HG03457 (cell line): ENCODE results near the gene DNAI2.
"Not testable (repeated sequence)": the region's sequence is repeated elsewhere in the genome, so short reads cannot be mapped to it uniquely, and the experiment has no call there.

ENCODE experiments used
- ATAC-seq: cut with Tn5 transposase; IDR thresholded peaks from one replicate; pipeline ENCODE4 v1.9.1; 2021; ENCODE audit warnings: moderate number of reproducible peaks; ENCODE audit not compliant: unreplicated experiment

The DNAI2 gene

DNA sequence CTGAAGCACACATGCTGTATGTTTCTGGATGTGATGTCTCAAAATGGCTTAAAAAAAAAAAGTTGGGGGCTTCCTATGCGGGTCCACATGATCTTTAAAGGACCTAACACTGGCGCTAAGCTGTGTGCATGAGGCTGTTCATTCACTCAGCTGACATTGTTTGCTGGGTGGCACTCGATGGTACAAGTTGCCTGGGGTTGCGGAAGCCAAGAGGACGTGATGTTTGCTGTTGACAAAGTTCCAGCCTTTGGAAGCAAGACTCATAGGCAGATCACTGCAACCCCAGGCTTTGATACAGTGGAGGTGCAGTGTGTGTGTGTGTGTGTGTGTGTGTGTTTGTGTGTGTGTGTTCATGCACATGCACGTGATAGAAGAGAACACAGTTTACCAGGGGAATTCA lies 29.5 kb upstream of the DNAI2 start:
- ATAC-seq, result no peak

DNA sequence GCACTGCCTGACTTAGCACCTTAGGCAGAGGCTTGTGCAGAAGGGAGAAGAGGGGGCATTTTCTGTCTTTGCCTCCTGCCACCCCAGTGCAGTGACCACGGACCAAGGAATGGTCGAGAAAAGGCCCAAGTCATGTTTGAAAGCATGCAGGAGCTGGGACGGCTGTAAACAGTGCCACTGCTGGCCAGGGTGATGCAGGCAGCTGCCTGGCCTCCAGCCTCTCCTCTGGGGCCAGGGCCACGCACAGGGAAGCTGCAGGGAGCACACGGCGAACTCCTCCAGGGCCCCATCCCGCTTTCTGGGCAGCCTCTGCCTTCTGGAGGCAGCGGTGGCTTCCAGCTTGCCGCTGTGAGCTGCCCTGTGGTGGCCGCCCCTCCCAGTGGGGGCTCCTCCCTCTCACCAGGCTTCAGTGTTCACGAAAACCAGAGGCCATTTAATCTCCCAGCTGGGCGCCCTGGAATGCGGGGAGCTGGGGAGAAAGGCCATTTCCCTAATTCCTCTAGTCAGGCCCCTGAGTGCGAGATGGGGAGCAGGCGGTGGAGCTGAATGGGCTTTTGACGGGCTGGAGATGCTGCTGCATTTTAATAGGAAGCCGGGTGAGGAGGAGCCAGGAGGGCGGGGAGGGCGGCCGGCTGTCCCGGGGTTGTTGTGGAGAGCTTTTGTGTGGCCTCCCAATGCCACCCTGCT lies 28.7 kb upstream of the DNAI2 start:
- no peak for ATAC-seq

DNA sequence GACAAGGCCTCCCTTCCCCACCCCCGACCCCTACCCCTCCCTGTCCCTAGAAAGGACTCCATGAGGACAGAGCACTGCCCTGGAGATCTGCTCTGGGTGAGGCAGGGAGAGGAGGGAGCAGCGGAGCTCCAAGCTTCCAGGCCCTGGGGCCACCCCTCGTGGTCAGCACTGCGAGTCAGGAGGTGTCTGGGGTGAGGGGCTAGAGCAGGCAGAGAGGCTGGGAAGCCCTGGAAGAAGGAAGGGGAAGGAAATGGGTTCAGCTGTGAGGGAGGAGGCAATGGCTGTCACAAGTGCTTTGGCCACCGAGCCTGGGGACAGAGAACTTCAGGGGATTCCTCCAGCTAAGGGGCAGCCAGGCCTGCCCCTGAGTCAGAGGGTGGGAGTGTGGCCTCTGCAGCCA lies 28.2 kb upstream of the DNAI2 start:
- ATAC-seq, result no peak

DNA sequence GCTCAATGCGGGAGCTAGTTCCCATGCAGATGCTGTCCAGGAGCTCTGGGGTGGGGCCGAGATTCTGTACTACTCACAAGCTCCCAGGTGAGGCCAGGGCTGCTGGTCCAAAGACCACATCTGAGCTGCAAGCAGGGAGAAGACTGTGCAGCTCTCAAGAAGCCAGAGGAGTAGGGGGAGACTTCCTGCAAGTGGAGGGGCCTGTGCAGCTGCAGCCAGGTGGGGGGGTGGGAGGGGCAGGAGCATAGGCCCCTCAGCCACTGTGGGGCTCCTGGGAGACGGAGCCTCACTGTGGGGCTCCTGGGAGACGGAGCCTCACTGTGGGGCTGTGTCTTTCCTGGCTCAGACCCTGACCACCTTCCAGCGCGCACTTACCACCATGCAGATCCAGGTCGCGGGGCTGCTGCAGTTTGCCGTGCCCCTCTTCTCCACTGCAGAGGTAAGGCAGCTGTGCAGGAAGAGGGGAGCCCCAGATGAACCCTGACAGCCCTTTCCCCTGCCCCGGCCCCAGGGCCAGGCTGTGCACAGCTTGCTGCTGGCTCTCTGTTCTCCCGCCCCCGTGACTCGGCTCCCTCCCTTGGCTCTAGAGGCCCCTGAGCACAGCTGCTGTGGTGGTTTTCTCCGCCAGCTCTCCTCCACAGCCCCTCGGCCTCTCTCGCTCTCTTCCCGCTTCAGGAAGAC lies 24.3 kb upstream of the DNAI2 start:
- no peak for ATAC-seq

DNA sequence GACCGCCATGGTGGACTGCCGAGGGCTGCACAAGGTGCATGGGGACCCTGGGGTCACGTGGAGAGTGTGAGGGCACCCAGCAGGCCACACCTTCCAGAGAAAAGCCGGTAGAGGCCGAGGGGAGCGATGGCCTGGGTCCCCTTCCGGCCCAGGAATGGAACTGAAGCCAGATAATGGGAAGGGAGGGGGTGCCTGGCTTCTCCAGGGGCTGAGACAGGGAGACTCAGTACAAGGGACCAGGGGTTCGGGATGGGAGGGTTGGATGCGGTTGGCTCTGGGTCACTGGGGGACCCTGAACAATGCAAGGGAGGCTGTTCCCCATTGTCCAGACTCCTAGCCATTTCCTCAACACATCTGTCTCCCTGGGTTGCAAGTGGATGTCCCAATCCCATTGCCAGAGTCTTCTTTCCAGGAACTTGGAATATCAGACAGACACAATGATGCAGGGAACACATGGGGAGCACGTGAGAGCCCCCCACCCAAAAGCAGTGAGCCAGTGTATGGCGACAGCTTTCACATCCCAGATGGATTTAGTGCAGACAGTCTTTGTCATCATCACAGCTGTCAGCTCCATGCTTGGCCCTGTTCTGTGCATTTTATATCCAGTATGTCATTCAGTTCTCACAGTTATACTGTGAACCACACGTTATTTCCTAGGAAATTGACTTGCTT lies 23.6 kb upstream of the DNAI2 start:
- no peak for ATAC-seq

DNA sequence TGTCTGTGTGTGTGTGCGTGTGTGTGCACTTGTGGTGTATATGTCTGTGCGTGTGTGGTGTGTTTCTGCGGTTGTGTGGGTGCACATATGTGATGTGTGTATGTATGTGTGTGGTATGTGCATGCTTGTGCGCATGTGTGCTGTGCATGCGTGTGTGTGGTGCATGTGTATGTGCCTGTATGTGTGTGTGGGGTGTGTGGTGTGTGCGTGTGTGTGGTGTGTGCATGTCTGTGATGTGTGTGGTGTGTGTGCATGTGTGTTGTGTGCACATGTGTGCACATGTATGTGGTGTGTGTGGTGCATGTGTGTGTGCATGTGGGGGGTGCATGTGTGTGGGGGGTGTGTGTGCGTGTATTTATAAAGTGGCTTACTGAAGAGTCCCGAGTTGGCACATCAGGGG lies 23.0 kb upstream of the DNAI2 start:
- ATAC-seq, result no peak

DNA sequence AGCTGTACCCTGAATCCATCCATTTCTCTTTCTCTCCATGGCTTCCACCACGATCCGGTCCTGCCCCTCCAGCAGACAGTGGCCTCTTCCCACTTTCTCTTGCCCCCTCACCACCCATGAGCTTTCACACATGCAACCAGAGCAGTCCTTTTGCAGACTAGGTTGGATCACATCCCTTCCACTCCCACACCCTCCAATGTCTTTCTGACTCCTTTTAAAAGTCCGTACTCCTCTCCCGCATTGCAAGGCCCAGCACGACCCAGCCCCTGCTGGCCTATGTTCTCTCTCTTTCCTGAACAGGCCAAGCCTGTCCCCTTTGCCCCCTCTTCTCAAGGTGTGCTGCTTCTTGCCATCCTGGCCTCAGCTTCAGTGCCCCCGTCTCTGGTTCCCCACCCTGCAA lies 22.5 kb upstream of the DNAI2 start:
- no peak for ATAC-seq

DNA sequence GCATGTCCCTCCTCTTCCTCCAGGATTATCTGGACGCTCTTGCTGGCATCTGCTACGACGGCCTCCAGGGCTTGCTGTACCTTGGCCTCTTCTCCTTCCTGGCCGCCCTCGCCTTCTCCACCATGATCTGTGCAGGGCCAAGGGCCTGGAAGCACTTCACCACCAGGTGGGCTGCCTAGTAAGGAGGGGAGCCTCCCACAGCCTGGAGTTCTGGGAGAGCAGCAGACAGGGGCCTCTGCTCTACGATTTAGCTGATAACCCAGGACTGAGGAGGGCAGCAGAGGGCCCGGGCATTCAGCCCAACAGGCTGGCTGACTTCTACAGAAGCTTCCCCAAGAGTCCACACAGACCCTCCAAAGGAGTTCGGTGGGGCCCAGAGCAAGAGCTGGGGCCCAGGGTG lies 21.8 kb upstream of the DNAI2 start:
- ATAC-seq, result no peak

DNA sequence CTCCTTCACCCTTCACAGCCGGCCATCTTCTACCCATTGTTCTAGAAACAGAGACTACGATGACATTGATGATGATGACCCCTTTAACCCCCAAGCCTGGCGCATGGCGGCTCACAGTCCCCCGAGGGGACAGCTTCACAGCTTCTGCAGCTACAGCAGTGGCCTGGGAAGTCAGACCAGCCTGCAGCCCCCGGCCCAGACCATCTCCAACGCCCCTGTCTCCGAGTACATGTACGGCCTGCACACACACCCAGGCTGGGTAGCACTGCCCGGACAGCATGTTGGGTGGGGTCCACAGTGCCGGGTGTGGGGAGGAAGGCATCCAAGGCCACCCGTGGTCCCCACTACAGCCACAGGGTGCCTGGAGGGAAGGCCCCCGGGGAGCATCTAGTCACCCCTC lies 21.0 kb upstream of the DNAI2 start:
- ATAC-seq, result no peak

DNA sequence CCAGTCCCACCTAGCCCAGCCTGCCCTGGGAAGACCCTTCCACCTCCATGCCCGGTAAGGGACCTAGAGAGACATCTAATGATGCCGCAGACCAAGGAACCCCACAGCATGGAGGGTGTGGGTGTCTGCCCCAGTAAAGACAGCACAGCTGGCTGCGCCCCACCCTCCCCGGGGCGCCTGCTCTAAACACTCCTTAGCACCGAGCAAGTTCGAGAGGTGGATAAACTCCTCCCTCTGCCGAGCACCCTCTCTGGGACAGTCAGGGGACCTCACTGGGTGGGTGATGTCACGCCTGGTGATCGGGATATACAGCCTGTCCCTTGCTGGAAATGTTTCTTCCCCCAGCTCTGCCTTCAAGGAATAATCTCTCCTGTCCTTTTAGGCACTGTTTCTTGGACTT lies 16.7 kb upstream of the DNAI2 start:
- ATAC-seq, result no peak

DNA sequence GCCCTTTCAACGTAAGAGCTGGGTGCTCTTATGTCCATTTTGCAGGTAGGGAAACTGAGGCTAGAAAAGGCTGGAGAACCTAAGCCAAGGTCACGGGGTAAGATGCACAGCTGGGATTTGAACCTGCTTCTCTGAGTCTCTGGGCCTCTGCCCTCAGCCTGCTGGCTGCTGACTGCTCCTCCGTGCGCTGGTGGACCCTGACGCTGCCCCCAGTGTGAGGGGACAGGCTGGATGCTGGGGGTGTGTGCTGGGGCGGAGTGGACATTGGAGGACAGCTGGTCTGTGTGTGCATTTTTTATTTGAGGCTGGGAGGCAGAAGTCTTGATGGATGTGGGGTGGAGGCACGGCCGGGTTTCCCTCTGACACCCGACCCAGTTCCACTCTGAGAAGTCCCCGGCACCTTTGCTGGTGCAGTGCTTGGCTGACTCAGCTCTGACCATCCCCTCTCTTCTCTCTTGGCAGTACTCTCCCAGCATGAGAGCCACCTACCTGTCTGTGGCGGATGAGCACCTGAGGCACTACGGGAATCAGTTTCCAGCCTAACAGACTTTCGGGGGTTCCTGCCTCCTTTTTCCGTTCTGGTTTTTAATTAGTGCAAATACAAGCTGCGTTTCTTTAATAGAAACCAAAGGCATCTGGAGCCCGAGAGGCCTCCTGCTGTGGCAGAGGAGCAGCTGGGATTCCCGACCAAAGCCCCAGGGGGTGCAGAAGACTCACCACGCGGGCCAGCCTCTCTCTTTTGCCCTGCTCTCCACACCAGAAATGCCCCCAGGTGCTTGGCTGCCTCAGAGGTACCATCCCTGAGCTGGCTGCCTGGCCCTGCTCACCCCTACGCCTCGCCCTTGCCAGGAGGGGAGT lies 14.1 kb upstream of the DNAI2 start:
- no peak for ATAC-seq

DNA sequence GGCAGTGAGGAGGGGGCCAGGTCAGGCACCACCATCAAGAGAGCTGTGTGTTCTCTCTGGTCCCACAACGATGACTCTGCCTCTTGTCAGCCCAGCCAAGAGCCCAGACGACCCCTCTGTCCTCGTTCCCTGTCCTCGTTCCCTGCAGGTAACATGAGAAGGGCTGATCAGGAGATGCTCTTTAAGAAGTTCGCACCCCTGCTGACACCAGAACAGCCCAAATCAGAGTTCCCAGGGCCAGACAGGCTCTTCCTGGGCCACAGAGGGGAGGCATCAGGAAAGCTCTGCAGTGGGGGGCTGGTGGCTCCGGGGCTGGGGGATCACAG lies 13.5 kb upstream of the DNAI2 start:
- ATAC-seq, result no peak

DNA sequence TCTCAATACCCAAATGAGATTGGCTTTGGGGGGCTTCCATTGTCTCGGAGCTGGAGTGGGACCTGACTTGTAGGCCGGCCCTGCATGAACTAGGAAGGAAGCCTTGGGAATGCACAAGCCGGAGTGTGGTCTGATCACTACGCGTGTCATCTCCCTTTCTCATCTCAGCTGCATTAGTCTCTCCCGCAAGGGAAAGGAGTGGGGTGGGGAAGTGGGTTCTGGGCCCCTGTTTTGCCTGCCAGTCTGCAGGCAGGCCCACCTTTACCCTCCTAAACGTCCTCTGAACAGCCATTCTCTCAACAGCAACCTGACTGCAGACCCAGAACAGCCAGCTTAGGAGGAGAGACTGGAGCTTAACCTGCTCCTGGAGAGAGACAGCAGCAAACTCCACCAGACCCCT lies 11.4 kb upstream of the DNAI2 start:
- ATAC-seq, result no peak

DNA sequence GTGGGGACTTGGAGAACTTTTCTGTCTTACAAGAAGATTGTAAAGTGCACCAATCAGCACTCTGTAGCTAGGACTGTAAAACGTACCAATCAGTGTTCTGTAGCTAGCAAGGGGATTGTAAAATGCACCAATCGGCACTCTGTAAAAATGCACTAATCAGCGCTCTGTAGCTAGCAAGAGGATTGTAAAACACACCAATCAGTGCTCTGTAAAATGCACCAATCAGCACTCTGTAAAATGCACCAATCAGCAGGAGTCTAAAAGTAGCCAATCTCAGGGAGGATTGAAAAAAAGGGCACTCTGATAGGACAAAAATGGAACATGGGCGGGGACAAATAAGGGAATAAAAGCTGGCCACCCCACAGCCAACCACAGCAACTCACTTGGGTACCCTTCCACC lies 7.0 kb upstream of the DNAI2 start:
- ATAC-seq, result not testable (repeated sequence)

DNA sequence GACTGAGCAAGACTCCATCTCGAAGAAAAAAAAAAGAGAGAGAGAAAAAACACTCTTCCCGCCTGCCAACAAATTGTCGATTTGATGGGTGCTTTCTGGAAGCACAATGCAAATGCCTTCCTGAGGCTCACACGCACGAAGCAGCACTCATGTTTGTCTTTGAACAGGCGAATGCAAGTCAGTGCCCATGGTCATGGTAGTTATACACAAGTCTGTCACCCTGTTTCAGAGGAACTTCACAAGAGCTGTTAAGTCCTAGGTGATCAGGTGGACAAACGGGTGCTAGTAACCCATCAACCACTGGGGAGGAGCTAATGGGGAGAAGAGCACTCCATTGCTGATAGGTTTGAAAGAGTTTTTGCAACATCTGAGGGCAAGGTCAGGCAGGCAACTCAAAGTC lies 6.5 kb upstream of the DNAI2 start:
- ATAC-seq, result no peak

DNA sequence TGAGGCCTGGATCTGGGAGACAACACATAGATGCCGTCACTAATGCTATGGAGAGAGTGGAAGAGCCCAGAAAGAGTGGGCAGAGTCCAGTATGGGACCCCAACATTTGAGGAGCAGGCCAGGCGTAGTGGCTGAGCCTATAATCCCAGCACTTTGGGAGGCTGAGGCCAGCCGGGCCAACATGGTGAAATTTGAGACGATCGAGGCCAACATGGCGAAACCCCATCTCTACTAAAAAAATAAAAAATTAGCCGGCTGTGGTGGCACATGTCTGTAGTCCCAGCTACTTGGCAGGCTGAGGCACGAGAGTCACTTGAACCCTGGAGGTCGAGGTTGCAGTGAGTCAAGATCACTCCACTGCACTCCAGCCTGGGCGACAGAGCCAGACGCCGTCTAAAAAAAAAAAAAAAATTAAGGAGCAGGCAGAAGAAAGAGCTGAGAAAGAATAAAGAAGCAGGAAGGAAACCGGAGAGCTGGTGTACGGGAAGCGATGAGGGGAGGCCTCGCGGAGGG lies 6.0 kb upstream of the DNAI2 start:
- ATAC-seq, result no peak

DNA sequence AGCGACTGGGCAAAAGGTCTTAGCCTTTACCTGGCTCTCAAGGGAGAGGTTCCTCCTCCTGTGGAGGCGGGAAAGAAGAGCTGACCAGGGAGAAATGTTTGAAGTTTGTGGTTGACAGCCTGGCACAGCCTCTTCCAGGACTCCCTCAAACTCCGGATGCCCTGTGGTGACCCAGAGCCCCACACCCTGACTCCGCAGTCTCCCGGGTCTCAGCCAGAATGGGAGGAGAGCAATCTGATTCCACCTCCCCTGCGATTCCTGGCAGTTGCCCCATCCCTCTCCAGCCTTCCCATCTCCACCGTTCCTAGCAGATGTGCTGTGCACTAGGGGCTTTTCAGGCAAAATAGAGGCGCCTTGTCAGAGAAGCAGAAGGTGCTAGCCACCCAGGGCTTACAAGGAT lies 5.5 kb upstream of the DNAI2 start:
- no peak for ATAC-seq

DNA sequence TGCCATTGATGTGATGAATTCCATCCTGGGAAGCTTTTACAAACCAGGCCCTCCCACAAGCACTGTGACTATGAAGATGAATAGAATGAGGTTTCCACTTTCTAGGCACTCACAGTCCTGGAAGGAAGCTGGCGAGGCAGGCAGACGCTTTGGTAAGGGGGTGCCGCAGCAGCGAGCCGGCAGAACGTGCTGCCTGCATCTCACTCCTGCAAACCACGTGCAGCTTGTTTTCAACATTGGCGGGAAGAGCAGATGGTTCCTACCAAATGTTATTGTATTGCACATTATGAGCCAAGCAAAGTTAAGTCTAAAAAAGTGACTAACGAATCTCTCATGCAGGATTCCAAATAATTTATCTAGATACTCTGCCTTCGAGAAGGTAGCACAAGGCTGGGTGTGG lies 3.7 kb upstream of the DNAI2 start:
- no peak for ATAC-seq

DNA sequence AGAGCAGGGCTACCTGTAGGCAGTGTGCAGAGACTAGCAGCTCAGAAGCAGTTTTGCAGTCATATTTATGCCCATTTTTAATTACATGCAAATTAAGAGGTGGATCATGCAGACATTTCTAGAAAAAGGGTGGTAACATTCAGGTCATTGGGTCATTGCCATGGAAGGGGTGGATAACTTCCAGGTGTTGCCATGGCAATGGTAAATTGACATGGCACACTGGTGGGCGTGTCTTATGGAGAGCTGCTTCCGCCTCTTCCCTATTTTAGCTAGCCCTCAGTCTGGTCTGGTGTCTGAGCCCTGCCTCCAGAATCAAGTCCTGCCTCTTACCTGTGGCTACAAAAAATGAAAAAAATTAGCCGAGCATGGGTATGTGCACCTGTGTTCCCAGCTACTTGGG lies 2.8 kb upstream of the DNAI2 start:
- ATAC-seq, result no peak

DNA sequence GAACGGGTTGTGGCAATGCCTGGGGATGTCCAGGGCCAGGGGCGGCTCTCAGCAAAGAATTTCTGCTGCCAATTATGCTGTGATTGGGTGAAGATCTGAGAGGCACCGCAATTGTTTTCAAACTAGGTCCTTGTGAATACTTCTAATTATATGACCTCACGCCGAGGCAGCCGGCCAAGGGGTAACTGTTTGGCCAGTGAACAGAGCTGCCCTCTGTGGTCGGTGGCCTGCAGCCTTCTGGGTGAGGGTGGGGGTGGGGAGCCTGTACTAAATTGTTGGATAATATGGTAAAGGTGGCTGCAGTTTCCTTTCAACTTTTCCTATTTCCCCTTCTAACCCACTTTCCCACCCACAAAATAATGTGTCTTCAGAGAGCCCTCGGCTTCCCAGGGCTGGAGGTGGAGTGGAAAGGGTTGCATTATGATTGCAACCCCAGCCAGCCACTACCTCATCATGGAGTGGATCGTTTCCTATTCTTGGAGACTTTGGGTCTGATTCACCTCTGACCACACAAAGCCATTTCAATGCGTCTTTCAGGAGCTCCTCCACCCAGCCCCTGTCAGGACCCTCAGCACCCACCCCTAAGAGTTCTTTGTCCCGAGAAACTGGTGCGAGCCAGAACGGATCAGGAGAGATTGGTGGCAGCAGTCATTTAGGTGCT lies 2.0 kb upstream of the DNAI2 start:
- no peak for ATAC-seq

DNA sequence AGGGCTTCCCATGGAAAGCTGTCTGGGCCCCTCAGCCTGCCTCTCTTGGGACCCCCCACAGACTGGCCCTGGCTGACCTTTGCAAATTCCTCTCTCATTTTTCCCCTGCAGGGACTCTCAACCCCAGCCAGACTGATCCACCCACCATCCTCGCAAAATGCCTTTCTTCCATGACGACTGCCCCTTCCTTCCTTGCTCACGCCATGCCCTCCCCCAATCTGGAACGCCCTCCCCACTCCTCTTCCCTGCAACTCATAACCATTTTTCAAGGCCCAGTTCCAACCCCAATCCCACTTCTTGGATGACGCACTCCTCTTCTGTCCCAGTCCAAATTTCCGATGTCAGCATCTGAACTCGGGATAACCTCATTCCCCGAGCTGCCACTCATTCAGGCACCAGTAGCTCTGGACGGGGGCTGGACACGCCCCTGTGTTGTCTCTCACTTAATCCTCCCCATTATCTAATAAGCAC lies 1.3 kb upstream of the DNAI2 start:
- no peak for ATAC-seq
